HG03066 (cell line): ENCODE measurements around the gene PCSK5.
"Not testable (repeated sequence)": the region's sequence is repeated elsewhere in the genome, so short reads cannot be mapped to it uniquely, and the experiment has no call there.

Source experiments
- ATAC-seq: cut with Tn5 transposase; IDR thresholded peaks from one replicate; pipeline ENCODE4 v1.9.1; 2021; ENCODE audit warnings: low read depth; ENCODE audit not compliant: unreplicated experiment

PCSK5 gene

DNA sequence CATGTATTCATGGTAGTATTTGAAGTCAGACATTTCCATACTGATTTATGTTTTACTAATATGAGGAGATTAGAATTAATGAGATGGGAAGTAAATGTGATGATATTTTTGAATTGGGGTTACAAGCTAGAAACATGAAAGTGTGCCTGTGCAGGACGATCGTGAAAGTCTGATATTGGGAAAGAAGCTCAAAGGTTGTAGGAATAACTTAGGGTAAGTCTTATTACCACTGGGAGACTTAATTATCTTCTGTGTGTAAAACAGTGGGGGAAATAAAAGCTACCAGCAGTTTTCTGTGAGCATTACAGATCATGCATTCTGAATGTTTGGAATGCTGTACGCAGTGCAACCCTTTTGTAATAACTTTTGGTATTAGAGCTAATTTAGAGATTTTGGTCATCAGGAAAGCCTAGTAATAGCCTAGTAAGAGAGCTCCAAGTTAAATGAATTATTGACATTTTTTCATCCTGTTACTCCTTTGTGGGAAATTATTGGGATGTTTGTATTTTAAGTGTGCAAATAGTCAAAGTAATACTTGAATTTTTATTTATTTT, 153.9 kb downstream of the PCSK5 start:
- ATAC-seq: no peak

DNA sequence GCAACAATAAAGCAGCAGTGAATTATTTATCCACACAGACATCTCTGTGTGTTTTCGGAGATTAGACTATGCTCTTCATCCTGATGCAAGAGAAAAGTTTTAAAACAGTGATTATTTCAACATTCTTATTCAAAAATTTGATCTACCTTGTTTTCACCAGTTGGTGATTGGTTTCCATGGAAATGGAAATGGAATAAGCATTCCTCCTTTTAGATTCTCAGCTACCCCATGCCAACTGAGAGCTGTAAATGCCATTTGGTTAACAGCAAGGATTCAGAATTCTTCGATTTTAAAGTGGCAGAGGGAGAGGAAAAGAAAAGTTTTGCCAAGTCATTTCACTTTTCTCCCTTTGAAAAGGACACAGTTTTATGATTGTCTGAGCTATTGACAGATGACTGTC, 154.7 kb downstream of the PCSK5 start:
- no peak for ATAC-seq

GRCh38 chr9:76049341-76049740, 158.9 kb downstream of the PCSK5 start:
- no peak for ATAC-seq

DNA sequence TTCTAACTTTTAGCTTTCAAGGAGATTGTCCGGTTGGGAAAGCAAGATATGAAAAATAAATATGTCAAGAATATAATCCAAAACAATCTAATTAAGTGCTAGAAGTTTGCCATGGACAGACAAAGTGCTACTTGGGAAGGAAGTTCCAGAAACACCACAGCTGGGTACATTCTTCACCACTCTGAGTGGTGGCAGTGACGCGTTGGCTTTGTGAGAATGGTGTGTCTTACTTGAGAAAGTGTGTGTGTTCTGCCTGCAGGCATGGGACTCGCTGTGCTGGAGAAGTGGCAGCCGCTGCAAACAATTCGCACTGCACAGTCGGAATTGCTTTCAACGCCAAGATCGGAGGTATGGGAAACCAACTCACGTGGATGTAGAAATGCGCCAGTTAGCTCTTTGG, 177.2 kb downstream of the PCSK5 start:
- no peak for ATAC-seq

DNA sequence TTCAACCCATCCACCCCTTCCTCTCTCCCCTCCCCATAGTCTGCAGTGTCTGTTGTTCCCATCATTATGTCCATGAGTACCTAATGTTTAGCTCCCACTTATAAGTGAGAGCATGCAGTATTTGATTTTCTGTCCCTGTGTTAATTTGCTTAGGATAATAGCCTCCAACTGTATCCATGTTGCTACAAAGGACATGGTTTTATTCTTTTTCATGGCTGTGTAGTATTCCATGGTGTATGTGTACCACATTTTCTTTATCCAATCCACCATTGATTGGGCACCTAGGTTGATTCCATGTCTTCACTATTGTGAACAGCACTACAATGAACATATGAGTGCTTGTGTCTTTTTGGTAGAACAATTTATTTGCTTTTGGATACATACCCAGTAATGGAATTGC, 187.1 kb downstream of the PCSK5 start:
- no peak for ATAC-seq

- not testable (repeated sequence) for ATAC-seq
Measured at GRCh38 chr9:76081281-76081680, 190.8 kb downstream of the PCSK5 start.

- no peak for ATAC-seq
Measured at GRCh38 chr9:76082057-76082456, 191.6 kb downstream of the PCSK5 start.

DNA sequence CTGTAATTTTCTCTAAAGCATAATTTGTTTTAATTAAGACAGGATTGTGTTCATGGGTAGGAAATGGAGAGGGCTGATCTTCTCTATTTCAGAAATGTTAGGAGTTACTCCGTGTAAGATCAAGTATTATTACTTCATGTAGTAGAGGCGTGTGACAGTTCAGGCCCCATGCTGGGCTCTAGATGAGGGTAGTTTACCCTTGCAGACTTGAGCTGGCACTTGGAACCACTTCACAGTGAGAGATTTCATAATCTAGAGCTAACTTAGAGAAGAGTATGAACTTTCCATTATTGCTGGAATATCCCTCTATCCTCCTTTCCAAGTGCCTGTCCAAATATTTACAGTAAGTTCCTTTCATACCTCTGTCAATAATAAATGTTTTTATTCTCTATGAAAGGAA, 195.1 kb downstream of the PCSK5 start:
- no peak for ATAC-seq

- no peak for ATAC-seq
Measured at GRCh38 chr9:76086539-76086938, 196.1 kb downstream of the PCSK5 start.

GRCh38 chr9:76087976-76088375, 197.5 kb downstream of the PCSK5 start:
- no peak for ATAC-seq

GRCh38 chr9:76090330-76090729, 199.9 kb downstream of the PCSK5 start:
- no peak for ATAC-seq

- no peak for ATAC-seq
Measured at GRCh38 chr9:76090909-76091308, 200.4 kb downstream of the PCSK5 start.

GRCh38 chr9:76092572-76092971, 202.1 kb downstream of the PCSK5 start:
- ATAC-seq: no peak

DNA sequence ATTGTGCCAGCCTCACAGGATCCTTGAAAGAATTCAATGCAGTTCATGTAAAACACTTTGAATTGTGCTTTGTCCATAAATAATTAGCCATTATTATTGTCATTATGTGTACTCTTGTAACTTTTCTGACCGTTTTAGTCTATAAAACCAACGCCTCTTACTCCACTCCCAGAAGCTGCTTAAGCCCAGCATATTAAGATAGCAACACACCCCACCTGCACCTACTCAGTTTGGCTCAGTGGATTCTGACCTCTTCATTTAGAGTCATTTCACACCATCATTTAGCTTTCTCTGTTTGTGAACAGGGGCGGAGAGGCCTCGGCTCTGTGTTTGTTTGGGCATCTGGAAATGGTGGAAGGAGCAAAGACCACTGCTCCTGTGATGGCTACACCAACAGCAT, 205.1 kb downstream of the PCSK5 start:
- ATAC-seq: no peak

DNA sequence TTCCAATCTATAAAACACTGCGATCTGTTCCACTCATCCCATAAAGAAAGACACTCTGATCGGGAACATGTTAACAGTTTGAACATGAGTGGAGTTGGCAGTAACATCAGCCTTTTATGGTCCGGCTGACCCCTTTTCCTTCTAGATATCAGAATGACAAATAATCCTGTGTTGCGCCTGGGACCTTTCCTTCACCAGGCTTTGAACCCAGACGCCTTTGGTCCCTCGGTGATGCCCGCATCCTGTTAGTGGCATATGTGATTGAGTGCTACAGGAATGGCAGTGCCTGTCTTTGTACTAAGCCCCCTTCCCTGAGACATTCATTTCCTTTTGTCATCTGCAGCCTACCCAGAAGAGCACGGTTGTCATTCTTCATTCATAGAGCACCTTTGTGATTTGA, 209.0 kb downstream of the PCSK5 start:
- ATAC-seq: no peak

- no peak for ATAC-seq
Measured at GRCh38 chr9:76101075-76101474, 210.6 kb downstream of the PCSK5 start.

DNA sequence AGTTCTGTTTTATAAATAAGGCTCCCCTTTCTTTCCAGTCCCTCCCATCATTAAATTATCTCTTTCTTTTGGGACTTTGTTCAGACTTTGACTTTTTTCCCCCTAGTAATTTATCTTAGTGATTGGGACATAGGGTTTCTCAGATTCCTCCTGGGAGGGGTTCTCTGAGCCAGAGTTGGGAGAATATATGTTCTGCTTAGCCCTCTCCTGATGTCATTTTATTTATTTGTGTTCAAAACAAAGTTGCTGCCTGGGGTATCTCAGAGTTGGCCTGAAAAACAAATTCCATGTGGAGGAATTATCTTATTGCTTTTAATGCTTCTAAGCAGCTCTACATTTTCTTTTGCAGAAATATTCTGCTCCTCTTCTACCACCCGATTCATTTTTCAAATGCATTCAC, 211.0 kb downstream of the PCSK5 start:
- no peak for ATAC-seq

DNA sequence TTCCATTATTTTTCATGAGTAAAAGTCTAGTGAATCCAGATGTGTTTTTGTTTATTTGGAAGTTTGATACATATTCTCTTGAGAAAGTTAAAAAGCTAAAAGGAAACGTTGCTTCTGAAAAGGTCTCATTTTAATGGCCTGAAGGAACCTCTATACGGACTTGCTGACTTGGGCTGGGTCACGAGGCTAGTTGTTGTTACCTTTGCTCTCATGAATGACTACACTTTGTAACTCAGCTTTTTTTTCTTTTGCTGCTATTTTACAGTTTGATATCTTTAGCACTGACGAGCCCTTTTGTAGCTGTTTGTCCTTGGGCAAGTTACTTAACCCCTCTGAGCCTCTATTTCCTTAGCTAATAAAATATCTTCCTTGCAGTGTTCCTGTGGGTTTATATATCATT, 211.5 kb downstream of the PCSK5 start:
- ATAC-seq: no peak

GRCh38 chr9:76103531-76104315, 213.2 kb downstream of the PCSK5 start:
- ATAC-seq: no peak

- no peak for ATAC-seq
Measured at GRCh38 chr9:76107482-76107881, 217.0 kb downstream of the PCSK5 start.

DNA sequence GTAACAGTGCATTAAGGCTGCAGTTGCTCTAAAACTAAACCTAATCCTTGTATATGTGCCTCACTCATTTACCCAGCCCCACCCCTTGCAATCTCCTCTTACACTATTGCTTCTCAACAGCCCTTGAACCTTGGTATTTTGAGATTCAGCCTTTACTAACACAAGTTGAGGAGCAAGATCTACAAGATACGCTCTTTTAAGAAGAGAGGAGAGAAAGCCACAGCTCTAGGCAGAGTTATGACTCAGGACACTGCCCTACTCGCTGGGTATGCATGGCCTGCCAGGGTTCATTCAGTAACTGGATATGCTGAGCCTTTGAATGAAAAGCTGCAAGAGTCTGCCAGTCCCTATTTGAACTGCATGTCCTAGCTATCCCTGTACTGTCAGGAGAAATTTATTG, 219.5 kb downstream of the PCSK5 start:
- ATAC-seq: no peak

- no peak for ATAC-seq
Measured at GRCh38 chr9:76112151-76112550, 221.7 kb downstream of the PCSK5 start.
